ENCODE data around the gene SERPING1. TPM values are rescaled to one million over a fixed set of nuclear protein-coding genes. Genes with fewer than 3 reads are reported as not detected.

The SERPING1 gene
- total and polyA plus RNA-seq, 2 of the 13 experiments (the other 11 are each of a cell fraction or from before 2014, with no cell fraction given) = 2.0 to 10.4 TPM

GRCh38 chr11:57657194-57658022 lies 59.9 kb downstream of the SERPING1 start, which contains the start of gene CLP1 (continued):
- TF ChIP-seq, protein P1, sequence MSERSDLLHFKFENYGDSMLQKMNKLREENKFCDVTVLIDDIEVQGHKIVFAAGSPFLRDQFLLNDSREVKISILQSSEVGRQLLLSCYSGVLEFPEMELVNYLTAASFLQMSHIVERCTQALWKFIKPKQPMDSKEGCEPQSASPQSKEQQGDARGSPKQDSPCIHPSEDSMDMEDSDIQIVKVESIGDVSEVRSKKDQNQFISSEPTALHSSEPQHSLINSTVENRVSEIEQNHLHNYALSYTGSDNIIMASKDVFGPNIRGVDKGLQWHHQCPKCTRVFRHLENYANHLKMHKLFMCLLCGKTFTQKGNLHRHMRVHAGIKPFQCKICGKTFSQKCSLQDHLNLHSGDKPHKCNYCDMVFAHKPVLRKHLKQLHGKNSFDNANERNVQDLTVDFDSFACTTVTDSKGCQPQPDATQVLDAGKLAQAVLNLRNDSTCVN (CRISPR knock-in tag; IDR thresholded peaks at IDR 0.05; ENCODE audit: borderline replicate concordance) = 0 out of 2 replicates have a peak, but pooled peaks have one; percentile 53
- TF ChIP-seq IKZF1 (IDR thresholded peaks at IDR 0.05) = no peak
- TF ChIP-seq HNRNPL (IDR thresholded peaks at IDR 0.05; ENCODE audit: low read depth, low read length) = no peak
- 0 out of 2 replicates have a peak, but pooled peaks have one; percentile 43 for TF ChIP-seq NCOA1 (CRISPR knock-in tag; IDR thresholded peaks at IDR 0.05)
- TF ChIP-seq, protein P2, sequence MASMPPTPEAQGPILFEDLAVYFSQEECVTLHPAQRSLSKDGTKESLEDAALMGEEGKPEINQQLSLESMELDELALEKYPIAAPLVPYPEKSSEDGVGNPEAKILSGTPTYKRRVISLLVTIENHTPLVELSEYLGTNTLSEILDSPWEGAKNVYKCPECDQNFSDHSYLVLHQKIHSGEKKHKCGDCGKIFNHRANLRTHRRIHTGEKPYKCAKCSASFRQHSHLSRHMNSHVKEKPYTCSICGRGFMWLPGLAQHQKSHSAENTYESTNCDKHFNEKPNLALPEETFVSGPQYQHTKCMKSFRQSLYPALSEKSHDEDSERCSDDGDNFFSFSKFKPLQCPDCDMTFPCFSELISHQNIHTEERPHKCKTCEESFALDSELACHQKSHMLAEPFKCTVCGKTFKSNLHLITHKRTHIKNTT (CRISPR knock-in tag; IDR thresholded peaks at IDR 0.05) = no peak
- TF ChIP-seq ZKSCAN5 (CRISPR knock-in tag; IDR thresholded peaks at IDR 0.05) = no peak
- TF ChIP-seq, protein P3, sequence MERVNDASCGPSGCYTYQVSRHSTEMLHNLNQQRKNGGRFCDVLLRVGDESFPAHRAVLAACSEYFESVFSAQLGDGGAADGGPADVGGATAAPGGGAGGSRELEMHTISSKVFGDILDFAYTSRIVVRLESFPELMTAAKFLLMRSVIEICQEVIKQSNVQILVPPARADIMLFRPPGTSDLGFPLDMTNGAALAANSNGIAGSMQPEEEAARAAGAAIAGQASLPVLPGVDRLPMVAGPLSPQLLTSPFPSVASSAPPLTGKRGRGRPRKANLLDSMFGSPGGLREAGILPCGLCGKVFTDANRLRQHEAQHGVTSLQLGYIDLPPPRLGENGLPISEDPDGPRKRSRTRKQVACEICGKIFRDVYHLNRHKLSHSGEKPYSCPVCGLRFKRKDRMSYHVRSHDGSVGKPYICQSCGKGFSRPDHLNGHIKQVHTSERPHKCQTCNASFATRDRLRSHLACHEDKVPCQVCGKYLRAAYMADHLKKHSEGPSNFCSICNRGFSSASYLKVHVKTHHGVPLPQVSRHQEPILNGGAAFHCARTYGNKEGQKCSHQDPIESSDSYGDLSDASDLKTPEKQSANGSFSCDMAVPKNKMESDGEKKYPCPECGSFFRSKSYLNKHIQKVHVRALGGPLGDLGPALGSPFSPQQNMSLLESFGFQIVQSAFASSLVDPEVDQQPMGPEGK (CRISPR knock-in tag; IDR thresholded peaks at IDR 0.05) = peak; percentile 100
- TF ChIP-seq SALL2 (CRISPR knock-in tag; IDR thresholded peaks at IDR 0.05) = peak; percentile 92
- 0 out of 2 replicates have a peak, but pooled peaks have one; percentile 28 for TF ChIP-seq SNAI1 (CRISPR knock-in tag; IDR thresholded peaks at IDR 0.05; ENCODE audit: borderline replicate concordance)
- TF ChIP-seq, protein P4, sequence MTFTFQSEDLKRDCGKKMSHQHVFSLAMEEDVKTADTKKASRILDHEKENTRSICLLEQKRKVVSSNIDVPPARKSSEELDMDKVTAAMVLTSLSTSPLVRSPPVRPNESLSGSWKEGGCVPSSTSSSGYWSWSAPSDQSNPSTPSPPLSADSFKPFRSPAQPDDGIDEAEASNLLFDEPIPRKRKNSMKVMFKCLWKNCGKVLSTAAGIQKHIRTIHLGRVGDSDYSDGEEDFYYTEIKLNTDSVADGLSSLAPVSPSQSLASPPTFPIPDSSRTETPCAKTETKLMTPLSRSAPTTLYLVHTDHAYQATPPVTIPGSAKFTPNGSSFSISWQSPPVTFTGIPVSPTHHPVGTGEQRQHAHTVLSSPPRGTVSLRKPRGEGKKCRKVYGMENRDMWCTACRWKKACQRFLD (CRISPR knock-in tag; IDR thresholded peaks at IDR 0.05; ENCODE audit: borderline replicate concordance) = peak; percentile 58; the same call in 1 of the 2 replicates
- no peak for TF ChIP-seq CENPX (CRISPR knock-in tag; IDR thresholded peaks at IDR 0.05)
- TF ChIP-seq EEA1 (CRISPR knock-in tag; IDR thresholded peaks at IDR 0.05; ENCODE audit: borderline replicate concordance) = no peak; the same call in 1 of the 2 replicates
- no peak for TF ChIP-seq ADNP (CRISPR knock-in tag; IDR thresholded peaks at IDR 0.05)
- no peak for TF ChIP-seq BRCA1 (CRISPR knock-in tag; IDR thresholded peaks at IDR 0.05)
- TF ChIP-seq ZNF644 (CRISPR knock-in tag; IDR thresholded peaks at IDR 0.05; ENCODE audit: low read depth) = no peak
- no peak for TF ChIP-seq MYNN (CRISPR knock-in tag; IDR thresholded peaks at IDR 0.05; ENCODE audit: low read depth)
- no peak for TF ChIP-seq TCF7 (IDR thresholded peaks at IDR 0.05; ENCODE audit: low read depth)
- no peak for TF ChIP-seq ZNF256 (CRISPR knock-in tag; conservative IDR thresholded peaks at IDR 0.05)
- no peak for TF ChIP-seq AKAP8 (CRISPR knock-in tag; IDR thresholded peaks at IDR 0.05)
- 0 out of 2 replicates have a peak, but pooled peaks have one; percentile 35 for TF ChIP-seq SMYD3 (CRISPR knock-in tag; IDR thresholded peaks at IDR 0.05)
- peak; percentile 75; the same call in 1 of the 2 replicates for TF ChIP-seq KDM3A (CRISPR knock-in tag; IDR thresholded peaks at IDR 0.05; ENCODE audit: low read depth)
- TF ChIP-seq ISL2 (CRISPR knock-in tag; IDR thresholded peaks at IDR 0.05) = peak; percentile 37; the same call in 1 of the 2 replicates
- 0 out of 2 replicates have a peak, but pooled peaks have one; percentile 62 for TF ChIP-seq ZNF33B (CRISPR knock-in tag; IDR thresholded peaks at IDR 0.05)
- peak; percentile 67 for TF ChIP-seq SIX4 (CRISPR knock-in tag; IDR thresholded peaks at IDR 0.05)
- no peak for TF ChIP-seq RBM39 (IDR thresholded peaks at IDR 0.05; ENCODE audit: low read depth, low read length, poor library complexity, severe bottlenecking)
